Liver (tissue), 9 donors: ENCODE measurements around the gene NEURL1. TPM values are rescaled to one million over a fixed set of nuclear protein-coding genes. Genes with fewer than 3 reads are reported as not detected.

Experiments used
- DNase-seq: peaks from one replicate; pipeline ENCODE4 v3.0.0-alpha.2; 2017; ENCODE audit warnings: low spot score
- H3K27ac ChIP-seq, 2 donors: one replicate each; pipeline ENCODE4 v1.7.0; 2013; ENCODE audit warnings: inconsistent platforms in 2 of 2, low read length in 2 of 2, control low read depth in 1 of 2, low read depth in 1 of 2, mild to moderate bottlenecking in 1 of 2
- H3K27me3 ChIP-seq, 4 donors: one replicate each; pipeline versions ENCODE4 v1.6.1 to v1.7.0; 2013; ENCODE audit warnings: low read length in 3 of 4, inconsistent platforms in 1 of 4, mild to moderate bottlenecking in 1 of 4, moderate library complexity in 1 of 4; ENCODE audit not compliant: control insufficient read depth in 4 of 4, insufficient read depth in 4 of 4
- H3K36me3 ChIP-seq, 4 donors: one replicate each; pipeline versions ENCODE4 v1.6.1 to v1.7.0; 2013; ENCODE audit warnings: low read length in 3 of 4, mild to moderate bottlenecking in 3 of 4, low read depth in 1 of 4, moderate library complexity in 1 of 4; ENCODE audit not compliant: control insufficient read depth in 4 of 4, insufficient read depth in 3 of 4
- H3K4me1 ChIP-seq, 4 donors: one replicate each; pipeline versions ENCODE4 v1.6.1 to v1.7.0; 2013; ENCODE audit warnings: low read length in 3 of 4, mild to moderate bottlenecking in 3 of 4, moderate library complexity in 1 of 4; ENCODE audit not compliant: control insufficient read depth in 4 of 4, insufficient read depth in 4 of 4
- H3K4me3 ChIP-seq, 3 donors: one replicate each; pipeline versions ENCODE4 v1.6.1 to v1.7.0; 2013; ENCODE audit warnings: low read length in 3 of 3, control low read depth in 1 of 3, low read depth in 1 of 3, mild to moderate bottlenecking in 1 of 3
- H3K9ac ChIP-seq, 2 donors: one replicate each; pipeline ENCODE4 v1.7.0; 2013; ENCODE audit warnings: low read length in 2 of 2, mild to moderate bottlenecking in 2 of 2, moderate library complexity in 2 of 2, control low read depth in 1 of 2, low read depth in 1 of 2
- H3K9me3 ChIP-seq, 4 donors: one replicate each; pipeline versions ENCODE4 v1.6.1 to v1.7.0; 2013; ENCODE audit warnings: low read length in 3 of 4; ENCODE audit not compliant: control insufficient read depth in 4 of 4
- CTCF ChIP-seq: fragments of 150-350 bp; IDR thresholded peaks from 2 replicates; pipeline ENCODE4 v1.5.1; 2017; ENCODE audit warnings: improper control_type of control experiment, low read depth, low read length; ENCODE audit not compliant: missing input control
- EGR1 ChIP-seq, 2 donors: IDR thresholded peaks; 2 replicates each; pipeline ENCODE4 v1.6.1; 2016 to 2018; ENCODE audit warnings: antibody characterized with exemption in 2 of 2, low read depth in 2 of 2
- FOXA1 ChIP-seq: IDR thresholded peaks from 2 replicates; pipeline ENCODE4 v1.6.1; 2016; ENCODE audit warnings: antibody characterized with exemption
- FOXA2 ChIP-seq: IDR thresholded peaks from 2 replicates; pipeline ENCODE4 v1.6.1; 2016; ENCODE audit warnings: antibody characterized with exemption
- GABPA ChIP-seq, 2 donors: IDR thresholded peaks in 1 of 2; conservative IDR thresholded peaks in 1 of 2; 2 replicates each; pipeline ENCODE4 v1.6.1; 2016; ENCODE audit warnings: antibody characterized with exemption in 2 of 2, mild to moderate bottlenecking in 1 of 2, moderate library complexity in 1 of 2
- HNF4A ChIP-seq, 2 donors: conservative IDR thresholded peaks; 2 replicates each; pipeline ENCODE4 v1.6.1; 2016; ENCODE audit warnings: antibody characterized with exemption in 2 of 2, mild to moderate bottlenecking in 2 of 2
- JUND ChIP-seq, 2 donors: IDR thresholded peaks; 2 replicates each; pipeline ENCODE4 v1.6.1; 2016; ENCODE audit warnings: antibody characterized with exemption in 2 of 2
- MAX ChIP-seq: IDR thresholded peaks from 2 replicates; pipeline ENCODE4 v1.6.1; 2016; ENCODE audit warnings: antibody characterized with exemption
- RAD21 ChIP-seq, 2 donors: IDR thresholded peaks; 2 replicates each; pipeline ENCODE4 v1.6.1; 2016; ENCODE audit warnings: antibody characterized with exemption in 2 of 2, mild to moderate bottlenecking in 2 of 2
- REST ChIP-seq: IDR thresholded peaks from 2 replicates; pipeline ENCODE4 v1.6.1; 2016; ENCODE audit warnings: antibody characterized with exemption, mild to moderate bottlenecking
- RXRA ChIP-seq, 2 donors: IDR thresholded peaks; 2 replicates each; pipeline ENCODE4 v1.6.1; 2017 to 2018; ENCODE audit warnings: antibody characterized with exemption in 2 of 2, mild to moderate bottlenecking in 1 of 2
- SP1 ChIP-seq: IDR thresholded peaks from 2 replicates; pipeline ENCODE4 v1.6.1; 2018; ENCODE audit warnings: antibody characterized with exemption, mild to moderate bottlenecking
- TAF1 ChIP-seq: conservative IDR thresholded peaks from 2 replicates; pipeline ENCODE4 v1.6.1; 2016; ENCODE audit warnings: antibody characterized with exemption, mild to moderate bottlenecking
- YY1 ChIP-seq: IDR thresholded peaks from 2 replicates; pipeline ENCODE4 v1.6.1; 2016; ENCODE audit warnings: antibody characterized with exemption, mild to moderate bottlenecking
- WGBS: extraction: QIAGEN DNeasy Blood & Tissue Kit; methylation state at CpG from one replicate; pipeline ENCODE4 v1.1.7; 2013; 5-methylcytosine and 5-hydroxymethylcytosine counted together
- polyA plus RNA-seq, 2 donors: library from polyadenylated mRNA; stranded (reverse) in 1 of 2; unstranded in 1 of 2; fragments of 200-250 nt in 1 of 2; fragments of >200 nt in 1 of 2; fragmentation: Nextera tagmentation in 1 of 2; extraction: Ambion mirVana in 1 of 2; gene quantifications; one replicate each; pipeline versions ENCODE4 v1.2.1 to v1.2.3, GENCODE V29; 2013 to 2015
- total RNA-seq, 2 donors: library from RNA; depleted of rRNA; stranded (reverse); fragments of >200 nt; gene quantifications; one replicate each; pipeline ENCODE4 v1.2.3, GENCODE V29; 2014
- donor health status: healthy.
- donor health status: healthy.
- donor health status: healthy.
- donor health status: healthy.
- donor health status: healthy.

Gene NEURL1
- total and polyA plus RNA-seq, 4 donors, result 0.11 to 3.9 (median 0.74) TPM

GRCh38 chr10:103539751-103540150 is 46.2 kb downstream of the NEURL1 start:
- H3K9me3 ChIP-seq, result no peaks in the 10 kb centered on the region
- WGBS, result 72% methylated on average over 1 of the region's 1 CpG
- no peak overlapping the region for H3K9ac ChIP-seq
- peaks cover 0 to 11% (median 8%) of the 10 kb centered on the region in 4 donors for H3K4me1 ChIP-seq
- TF ChIP-seq GABPA (IDR thresholded peaks at IDR 0.05 in 1 of 2, conservative IDR thresholded peaks at IDR 0.05 in 1 of 2) (no peak), RXRA (IDR thresholded peaks at IDR 0.05) (no peak), SP1 (no peak)
- DNase-seq, result no peak
- H3K27ac ChIP-seq, result no peak overlapping the region
- no peak overlapping the region for H3K4me3 ChIP-seq
- no peaks in the 10 kb centered on the region for H3K27me3 ChIP-seq
- H3K36me3 ChIP-seq, result no peaks in the 10 kb centered on the region

GRCh38 chr10:103540722-103541121 is 47.2 kb downstream of the NEURL1 start:
- Histone ChIP-seq H3K4me1 (peaks cover 4 to 21% (median 12%) of the 10 kb centered on the region in 4 donors), H3K9me3 (no peaks in the 10 kb centered on the region), H3K36me3 (no peaks in the 10 kb centered on the region), H3K9ac (no peak overlapping the region), H3K4me3 (no peak overlapping the region), H3K27me3 (no peaks in the 10 kb centered on the region), H3K27ac (no peak overlapping the region)
- TF ChIP-seq RAD21 (IDR thresholded peaks at IDR 0.05) (no peak), FOXA1 (no peak), CTCF (no peak), HNF4A (conservative IDR thresholded peaks at IDR 0.05) (no peak)
- 77% methylated on average over 4 of the region's 4 CpGs for WGBS
- no peak for DNase-seq

GRCh38 chr10:103541616-103542015 is 48.1 kb downstream of the NEURL1 start:
- TF ChIP-seq JUND (IDR thresholded peaks at IDR 0.05) (no peak), REST (no peak), YY1 (no peak), HNF4A (conservative IDR thresholded peaks at IDR 0.05) (no peak), FOXA2 (no peak), GABPA (IDR thresholded peaks at IDR 0.05 in 1 of 2, conservative IDR thresholded peaks at IDR 0.05 in 1 of 2) (no peak), EGR1 (IDR thresholded peaks at IDR 0.05; ENCODE audit: low read depth in 2 of 2) (no peak), SP1 (no peak), MAX (no peak), TAF1 (no peak), RAD21 (IDR thresholded peaks at IDR 0.05) (no peak), FOXA1 (no peak)
- Histone ChIP-seq H3K36me3 (no peaks in the 10 kb centered on the region), H3K9me3 (no peaks in the 10 kb centered on the region), H3K27me3 (no peaks in the 10 kb centered on the region), H3K9ac (no peak overlapping the region), H3K4me1 (peaks cover 4 to 26% (median 18%) of the 10 kb centered on the region in 4 donors), H3K4me3 (no peak overlapping the region), H3K27ac (no peak overlapping the region)
- no peak for DNase-seq
- 96% methylated on average over 3 of the region's 3 CpGs for WGBS
